HepG2 (cell line): ENCODE measurements around the gene ARHGAP23.

Experiments
- ATF7 ChIP-seq, 2 experiments: fragments of 450-650 bp in 1 of 2; sonication (generic) in 1 of 2; formaldehyde crosslinking in 1 of 2; IDR thresholded peaks; 2 replicates each; pipeline versions ENCODE4 v1.4.0 to v1.6.1; 2016 to 2020; ENCODE audit warnings: antibody characterized with exemption in 1 of 2, mild to moderate bottlenecking in 1 of 2, missing genetic modification reagents in 1 of 2
- NCOR1 ChIP-seq: fragments of 200-600 bp; sonication (generic); IDR thresholded peaks from 2 replicates; pipeline ENCODE4 v1.7.0; 2017; ENCODE audit warnings: antibody characterized with exemption, low read length, borderline replicate concordance
- NFRKB ChIP-seq: fragments of 450-650 bp; IDR thresholded peaks from 2 replicates; pipeline ENCODE4 v1.6.1; 2017
- RFX5 ChIP-seq: IDR thresholded peaks from 2 replicates; pipeline ENCODE4 v1.6.1; 2011; ENCODE audit warnings: low read depth, low read length, improper control_type of control experiment
- STAG1 ChIP-seq: sonication (generic); formaldehyde crosslinking; IDR thresholded peaks from 2 replicates; pipeline ENCODE4 v1.4.0; 2020; ENCODE audit warnings: missing genetic modification reagents
- TAF1 ChIP-seq: sonication (generic); formaldehyde crosslinking; IDR thresholded peaks from 2 replicates; pipeline ENCODE4 v1.4.0; 2020; ENCODE audit warnings: missing genetic modification reagents
- TBL1XR1 ChIP-seq: fragments of 150-350 bp; IDR thresholded peaks from 2 replicates; pipeline ENCODE4 v1.6.1; 2014; ENCODE audit warnings: borderline replicate concordance, low read length; ENCODE audit not compliant: partially characterized antibody
- ZNF235 ChIP-seq: sonication (generic); formaldehyde crosslinking; IDR thresholded peaks from 2 replicates; pipeline ENCODE4 v1.8.1; 2023; ENCODE audit warnings: mild to moderate bottlenecking, missing genetic modification reagents, borderline replicate concordance
- ZNF615 ChIP-seq: sonication (generic); formaldehyde crosslinking; IDR thresholded peaks from 2 replicates; pipeline ENCODE4 v1.5.0; 2020; ENCODE audit warnings: mild to moderate bottlenecking, missing genetic modification reagents, borderline replicate concordance
- TF ChIP-seq, protein P1 (sequence below): sonication (generic); formaldehyde crosslinking; IDR thresholded peaks from 2 replicates; pipeline ENCODE4 v1.5.0; 2020; ENCODE audit warnings: mild to moderate bottlenecking, missing genetic modification reagents, moderate library complexity
- TF ChIP-seq, protein P2 (sequence below): sonication (generic); formaldehyde crosslinking; IDR thresholded peaks from 2 replicates; pipeline ENCODE4 v1.4.0; 2020; ENCODE audit warnings: missing genetic modification reagents

DNA sequence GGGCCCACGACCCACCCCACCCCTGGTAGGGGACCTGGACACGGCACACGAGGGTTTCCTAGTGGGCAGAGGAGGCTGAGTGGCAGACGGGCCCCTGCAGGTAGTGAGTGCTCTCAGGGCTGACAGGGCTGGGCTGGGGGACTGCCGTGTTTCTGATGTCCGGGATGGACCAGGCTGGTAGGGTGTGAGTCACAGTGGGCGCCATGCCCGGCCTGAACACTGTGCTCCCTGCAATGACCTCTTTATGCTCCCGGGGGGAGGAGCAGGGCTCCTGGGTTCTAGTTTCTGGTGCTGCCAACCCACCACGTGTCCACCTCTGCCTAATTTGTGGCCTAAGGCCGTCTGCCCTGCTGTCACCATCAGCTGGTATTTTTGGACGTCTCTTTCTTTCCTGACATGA, 26.3 kb downstream of the ARHGAP23 start:
- TF ChIP-seq ZNF615 (no peak), TBL1XR1 (no peak), NFRKB (no peak), STAG1 (no peak), RFX5 (no peak), NCOR1 (no peak), TAF1 (CRISPR knock-in tag) (no peak), ATF7 (IDR thresholded peaks at IDR 0.05) (no peak), ATF7 (CRISPR knock-in tag; IDR thresholded peaks at IDR 0.05) (no peak), ZNF235 (CRISPR knock-in tag) (no peak)
- TF ChIP-seq, protein P1, sequence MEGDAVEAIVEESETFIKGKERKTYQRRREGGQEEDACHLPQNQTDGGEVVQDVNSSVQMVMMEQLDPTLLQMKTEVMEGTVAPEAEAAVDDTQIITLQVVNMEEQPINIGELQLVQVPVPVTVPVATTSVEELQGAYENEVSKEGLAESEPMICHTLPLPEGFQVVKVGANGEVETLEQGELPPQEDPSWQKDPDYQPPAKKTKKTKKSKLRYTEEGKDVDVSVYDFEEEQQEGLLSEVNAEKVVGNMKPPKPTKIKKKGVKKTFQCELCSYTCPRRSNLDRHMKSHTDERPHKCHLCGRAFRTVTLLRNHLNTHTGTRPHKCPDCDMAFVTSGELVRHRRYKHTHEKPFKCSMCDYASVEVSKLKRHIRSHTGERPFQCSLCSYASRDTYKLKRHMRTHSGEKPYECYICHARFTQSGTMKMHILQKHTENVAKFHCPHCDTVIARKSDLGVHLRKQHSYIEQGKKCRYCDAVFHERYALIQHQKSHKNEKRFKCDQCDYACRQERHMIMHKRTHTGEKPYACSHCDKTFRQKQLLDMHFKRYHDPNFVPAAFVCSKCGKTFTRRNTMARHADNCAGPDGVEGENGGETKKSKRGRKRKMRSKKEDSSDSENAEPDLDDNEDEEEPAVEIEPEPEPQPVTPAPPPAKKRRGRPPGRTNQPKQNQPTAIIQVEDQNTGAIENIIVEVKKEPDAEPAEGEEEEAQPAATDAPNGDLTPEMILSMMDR (CRISPR knock-in tag) = no peak
- TF ChIP-seq, protein P2, sequence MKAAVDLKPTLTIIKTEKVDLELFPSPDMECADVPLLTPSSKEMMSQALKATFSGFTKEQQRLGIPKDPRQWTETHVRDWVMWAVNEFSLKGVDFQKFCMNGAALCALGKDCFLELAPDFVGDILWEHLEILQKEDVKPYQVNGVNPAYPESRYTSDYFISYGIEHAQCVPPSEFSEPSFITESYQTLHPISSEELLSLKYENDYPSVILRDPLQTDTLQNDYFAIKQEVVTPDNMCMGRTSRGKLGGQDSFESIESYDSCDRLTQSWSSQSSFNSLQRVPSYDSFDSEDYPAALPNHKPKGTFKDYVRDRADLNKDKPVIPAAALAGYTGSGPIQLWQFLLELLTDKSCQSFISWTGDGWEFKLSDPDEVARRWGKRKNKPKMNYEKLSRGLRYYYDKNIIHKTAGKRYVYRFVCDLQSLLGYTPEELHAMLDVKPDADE (CRISPR knock-in tag) = no peak
